MM.1S (cell line): ENCODE results near the gene SH3PXD2A.
A peak's percentile ranks its signal among the peaks of the same experiment; 100 is the strongest.

Source experiments
- EZH2 ChIP-seq: fragments of 300-600 bp; sonication (generic); optimal IDR thresholded peaks from 2 replicates; pipeline ENCODE3; 2017; ENCODE audit warnings: low read depth, mild to moderate bottlenecking, antibody characterized with exemption, low read length, mixed read lengths
- TF ChIP-seq, protein P1 (sequence below): fragments of 300-600 bp; sonication (generic); IDR thresholded peaks from 2 replicates; pipeline ENCODE4 v1.5.1; 2016; ENCODE audit warnings: antibody characterized with exemption, low read length, mixed read lengths

DNA sequence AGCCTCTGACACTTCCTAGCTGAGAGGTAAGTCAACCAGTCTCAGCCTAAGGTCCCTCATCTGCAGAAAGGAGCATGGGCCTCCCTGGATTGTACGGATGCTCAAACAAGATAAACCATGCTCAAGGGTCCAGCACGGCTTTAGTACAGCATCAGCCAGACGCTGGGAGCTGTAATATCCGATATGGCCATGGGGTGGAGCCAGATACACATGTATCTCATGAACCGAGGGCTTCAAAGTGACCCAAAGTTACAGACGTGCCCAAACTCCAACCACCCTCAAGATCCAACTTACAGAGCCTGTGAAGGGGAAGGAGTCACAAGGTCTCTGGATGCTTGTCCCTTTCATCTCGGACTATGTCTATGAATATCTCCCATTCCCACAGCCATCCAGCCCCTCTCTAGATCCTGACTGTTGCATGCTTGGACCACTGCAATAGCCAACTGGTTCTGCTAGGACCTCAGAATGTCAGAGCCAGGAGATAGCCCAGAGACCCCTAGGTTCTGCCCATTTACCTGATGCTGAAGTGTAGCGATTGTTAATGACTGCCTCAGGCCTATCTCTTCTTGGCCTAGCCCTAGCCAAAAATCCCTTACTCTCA is 142.4 kb downstream of the SH3PXD2A start:
- TF ChIP-seq, protein P1, sequence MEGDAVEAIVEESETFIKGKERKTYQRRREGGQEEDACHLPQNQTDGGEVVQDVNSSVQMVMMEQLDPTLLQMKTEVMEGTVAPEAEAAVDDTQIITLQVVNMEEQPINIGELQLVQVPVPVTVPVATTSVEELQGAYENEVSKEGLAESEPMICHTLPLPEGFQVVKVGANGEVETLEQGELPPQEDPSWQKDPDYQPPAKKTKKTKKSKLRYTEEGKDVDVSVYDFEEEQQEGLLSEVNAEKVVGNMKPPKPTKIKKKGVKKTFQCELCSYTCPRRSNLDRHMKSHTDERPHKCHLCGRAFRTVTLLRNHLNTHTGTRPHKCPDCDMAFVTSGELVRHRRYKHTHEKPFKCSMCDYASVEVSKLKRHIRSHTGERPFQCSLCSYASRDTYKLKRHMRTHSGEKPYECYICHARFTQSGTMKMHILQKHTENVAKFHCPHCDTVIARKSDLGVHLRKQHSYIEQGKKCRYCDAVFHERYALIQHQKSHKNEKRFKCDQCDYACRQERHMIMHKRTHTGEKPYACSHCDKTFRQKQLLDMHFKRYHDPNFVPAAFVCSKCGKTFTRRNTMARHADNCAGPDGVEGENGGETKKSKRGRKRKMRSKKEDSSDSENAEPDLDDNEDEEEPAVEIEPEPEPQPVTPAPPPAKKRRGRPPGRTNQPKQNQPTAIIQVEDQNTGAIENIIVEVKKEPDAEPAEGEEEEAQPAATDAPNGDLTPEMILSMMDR, result peak; percentile 92
- no peak for TF ChIP-seq EZH2
